ENCODE results near the gene SDF4. TPM values are rescaled to one million over a fixed set of nuclear protein-coding genes. Genes with fewer than 3 reads are reported as not detected.
"Not testable (repeated sequence)": the region's sequence is repeated elsewhere in the genome, so short reads cannot be mapped to it uniquely, and the experiment has no call there.

Gene SDF4
- total RNA-seq, 2 experiments from 2014 or later = 109 to 144 TPM

DNA sequence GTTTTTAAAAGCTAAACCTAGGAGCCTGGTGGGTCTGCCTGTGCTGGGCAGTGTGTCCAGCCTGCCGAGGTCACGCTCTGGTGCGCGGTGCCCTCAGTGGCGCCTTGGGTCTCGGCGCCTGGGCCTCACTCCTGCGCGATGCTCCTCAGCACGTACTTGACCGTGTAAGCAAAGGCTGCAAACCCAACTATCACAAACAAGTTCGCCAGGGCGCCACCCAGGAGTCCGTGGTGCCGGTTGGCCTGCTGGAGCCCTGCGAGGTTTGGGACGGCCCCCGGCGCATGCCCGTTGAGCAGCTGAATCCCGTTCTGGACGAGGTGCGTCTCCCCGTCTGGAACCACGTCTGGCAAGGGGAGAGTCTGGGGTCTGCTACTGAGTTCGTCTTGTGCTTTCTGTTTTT is 23.3 kb upstream of the SDF4 start:
- H3K27me3 Mint-ChIP-seq = no peaks in the 10 kb centered on the region
- no peak for DNase-seq
- no peak for ATAC-seq
- H3K9me3 Mint-ChIP-seq (ENCODE audit: low read depth) = no peaks in the 10 kb centered on the region
- peaks cover 15% of the 10 kb centered on the region for H3K4me1 Mint-ChIP-seq
- H3K27ac Mint-ChIP-seq = no peak overlapping the region
- H3K36me3 Mint-ChIP-seq = peaks cover 26% of the 10 kb centered on the region
- no peak overlapping the region for H3K4me3 Mint-ChIP-seq
- CTCF ChIA-PET = no interaction called here

- DNase-seq = no peak
- H3K9me3 Mint-ChIP-seq (ENCODE audit: low read depth) = no peaks in the 10 kb centered on the region
- H3K27me3 Mint-ChIP-seq = no peaks in the 10 kb centered on the region
- H3K36me3 Mint-ChIP-seq = peaks cover 22% of the 10 kb centered on the region
- H3K27ac Mint-ChIP-seq = no peak overlapping the region
- CTCF ChIA-PET = no interaction called here
- no peak overlapping the region for H3K4me3 Mint-ChIP-seq
- peaks cover 17% of the 10 kb centered on the region for H3K4me1 Mint-ChIP-seq
- ATAC-seq = no peak
Observed at GRCh38 chr1:1254667-1254998, 22.8 kb upstream of the SDF4 start.

GRCh38 chr1:1253972-1254666 is 22.3 kb upstream of the SDF4 start:
- DNase-seq (no peak), ATAC-seq (no peak)
- H3K9me3 Mint-ChIP-seq (ENCODE audit: low read depth) = no peaks in the 10 kb centered on the region
- H3K27ac Mint-ChIP-seq = no peak overlapping the region
- H3K27me3 Mint-ChIP-seq = no peaks in the 10 kb centered on the region
- peaks cover 18% of the 10 kb centered on the region for H3K4me1 Mint-ChIP-seq
- CTCF ChIA-PET = no interaction called here
- H3K36me3 Mint-ChIP-seq = peaks cover 19% of the 10 kb centered on the region
- H3K4me3 Mint-ChIP-seq = no peak overlapping the region

DNA sequence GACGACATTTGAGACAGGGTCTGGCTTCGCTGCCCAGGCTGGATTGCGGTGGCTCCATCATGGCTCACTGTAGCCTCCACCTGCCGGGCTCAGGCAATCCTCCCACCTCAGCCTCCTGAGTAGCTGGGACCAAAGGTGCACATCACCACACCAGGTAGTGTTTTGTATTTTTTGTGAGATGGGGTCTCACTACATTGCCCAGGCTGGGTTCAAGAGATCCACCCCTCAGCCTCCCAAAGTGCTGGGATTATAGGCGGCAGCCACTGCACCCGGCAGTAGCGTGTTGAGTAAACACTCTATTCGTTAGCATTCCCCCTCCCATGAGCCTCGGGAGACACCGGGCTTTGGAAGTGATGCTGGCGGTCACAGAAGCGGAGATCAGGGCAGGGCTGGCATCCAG is 21.5 kb upstream of the SDF4 start:
- ATAC-seq = no peak
- CTCF ChIA-PET = no interaction called here

DNA sequence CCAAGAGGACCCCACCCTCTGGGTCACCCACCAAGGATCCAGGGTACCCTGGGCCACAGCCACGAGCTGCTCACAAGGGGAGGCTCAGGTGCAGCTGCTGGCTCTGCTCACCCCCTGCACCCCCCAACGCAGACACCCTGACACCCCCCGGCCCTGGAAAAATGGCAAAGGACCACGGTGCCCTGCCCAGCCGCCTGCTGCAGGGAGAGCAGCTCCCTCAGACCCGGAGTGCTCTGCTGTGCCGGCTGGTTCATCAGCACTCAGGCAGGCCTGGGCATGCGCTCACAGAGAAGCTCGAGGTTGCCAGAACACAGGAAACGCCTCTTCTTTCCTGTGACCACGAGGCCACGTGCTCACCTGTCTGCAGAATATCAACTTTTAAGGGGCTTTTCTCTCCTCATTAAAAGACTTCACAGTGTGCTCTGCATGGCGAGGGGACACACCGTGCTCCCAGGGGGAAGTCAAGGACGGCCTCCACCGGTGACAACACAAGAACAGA is 19.0 kb upstream of the SDF4 start:
- Mint-ChIP-seq H3K9me3 (ENCODE audit: low read depth) (no peaks in the 10 kb centered on the region), H3K4me1 (peaks cover 14% of the 10 kb centered on the region), H3K27ac (peak overlapping the region; percentile 81), H3K36me3 (peaks cover 13% of the 10 kb centered on the region), H3K27me3 (peaks cover 3% of the 10 kb centered on the region), H3K4me3 (no peak overlapping the region)
- CTCF ChIA-PET = interaction anchor here (0.7 to 1.8 kb wide), 13 partner anchors 9 to 266 kb away, joined by 3 to 46 read pairs (median 4); partner anchors contain the start of genes C1orf159, SDF4 and UBE2J2
- peak; percentile 97 for ATAC-seq
- DNase-seq = peak; percentile 88

More for the DNA sequence above, 21.5 kb upstream of the SDF4 start:
- Mint-ChIP-seq H3K27ac (no peak overlapping the region), H3K9me3 (ENCODE audit: low read depth) (no peaks in the 10 kb centered on the region), H3K27me3 (no peaks in the 10 kb centered on the region), H3K36me3 (peaks cover 19% of the 10 kb centered on the region), H3K4me1 (peaks cover 18% of the 10 kb centered on the region), H3K4me3 (no peak overlapping the region)
- DNase-seq = no peak

DNA sequence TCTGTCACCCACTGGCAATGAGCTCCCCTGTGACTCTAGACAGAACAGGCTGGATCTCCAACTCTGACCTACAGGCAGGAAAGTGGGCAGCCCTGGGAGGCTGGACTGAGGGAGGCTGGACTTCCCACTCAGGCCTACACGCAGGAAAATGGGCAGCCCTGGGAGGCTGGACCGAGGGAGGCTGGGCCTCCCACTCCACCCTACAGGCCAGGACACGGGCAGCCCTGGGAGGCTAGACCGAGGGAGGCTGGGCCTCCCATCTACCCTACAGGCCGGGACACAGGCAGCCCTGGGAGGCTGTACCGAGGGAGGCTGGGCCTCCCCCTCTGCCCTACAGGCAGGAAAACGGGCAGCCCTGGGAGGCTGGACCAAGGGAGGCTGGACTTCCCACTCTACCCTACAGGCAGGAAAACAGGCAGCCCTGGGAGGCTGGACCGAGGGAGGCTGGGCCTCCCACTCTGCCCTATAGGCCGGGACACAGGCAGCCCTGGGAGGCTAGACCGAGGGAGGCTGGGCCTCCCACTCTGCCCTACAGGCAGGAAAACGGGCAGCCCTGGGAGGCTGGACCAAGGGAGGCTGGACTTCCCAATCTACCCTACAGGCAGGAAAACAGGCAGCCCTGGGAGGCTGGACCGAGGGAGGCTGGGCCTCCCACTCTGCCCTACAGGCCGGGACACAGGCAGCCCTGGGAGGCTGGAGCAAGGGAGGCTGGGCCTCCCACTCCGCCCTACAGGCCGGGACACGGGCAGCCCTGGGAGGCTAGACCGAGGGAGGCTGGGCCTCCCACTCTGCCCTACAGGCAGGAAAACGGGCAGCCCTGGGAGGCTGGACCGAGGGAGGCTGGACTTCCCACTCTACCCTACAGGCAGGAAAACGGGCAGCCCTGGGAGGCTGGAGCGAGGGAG is 16.5 kb upstream of the SDF4 start:
- H3K4me1 Mint-ChIP-seq = peaks cover 14% of the 10 kb centered on the region
- DNase-seq; H3K27me3 Mint-ChIP-seq; ATAC-seq; H3K27ac Mint-ChIP-seq; CTCF ChIA-PET; H3K9me3 Mint-ChIP-seq (ENCODE audit: low read depth); H3K36me3 Mint-ChIP-seq; H3K4me3 Mint-ChIP-seq: not testable (repeated sequence)

DNA sequence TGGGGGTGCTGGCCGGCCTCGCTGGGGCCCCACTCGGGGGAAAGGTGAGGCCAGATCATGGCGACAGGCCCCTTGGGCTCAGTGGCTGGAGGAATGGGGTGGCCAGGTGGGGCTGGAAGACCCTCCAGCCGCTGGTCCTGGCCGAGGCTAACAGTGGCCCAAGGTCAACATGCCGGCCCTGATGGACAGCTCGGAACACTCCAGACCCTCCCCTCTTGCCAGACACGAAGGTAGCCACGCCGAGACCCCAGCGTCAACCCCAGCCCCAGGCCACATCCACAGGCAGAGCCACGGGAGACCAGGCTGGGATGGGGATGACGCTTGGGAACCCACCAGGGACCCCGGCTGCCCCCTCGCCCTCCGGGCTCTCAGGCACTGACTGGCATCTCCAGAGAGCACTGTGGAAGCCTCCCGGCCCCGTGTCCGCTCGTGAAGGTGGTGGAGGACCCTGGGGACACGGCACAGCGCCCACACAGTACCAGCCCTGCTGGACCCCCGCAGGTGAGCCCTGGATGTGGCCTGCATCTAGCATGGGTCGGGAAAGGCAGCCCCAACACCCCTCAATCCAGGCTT is 15.6 kb upstream of the SDF4 start:
- Mint-ChIP-seq H3K9me3 (ENCODE audit: low read depth) (no peaks in the 10 kb centered on the region), H3K36me3 (peaks cover 4% of the 10 kb centered on the region), H3K4me1 (peaks cover 14% of the 10 kb centered on the region), H3K27ac (no peak overlapping the region), H3K27me3 (peaks cover 3% of the 10 kb centered on the region), H3K4me3 (no peak overlapping the region)
- ATAC-seq (no peak), DNase-seq (no peak)
- CTCF ChIA-PET = no interaction called here

- Mint-ChIP-seq H3K27ac (no peak within 1 kb of the TSS), H3K27me3 (peaks cover 3% of the 10 kb centered on the region), H3K36me3 (peaks cover 2% of the 10 kb centered on the region), H3K4me1 (peaks cover 14% of the 10 kb centered on the region), H3K9me3 (ENCODE audit: low read depth) (no peaks in the 10 kb centered on the region), H3K4me3 (no peak within 1 kb of the TSS)
- CTCF ChIA-PET = no interaction called here
- ATAC-seq (no peak), DNase-seq (no peak)
Observed at GRCh38 chr1:1246577-1247340, 15.0 kb upstream of the SDF4 start, which contains the start of gene C1QTNF12. C1QTNF12 (minus strand) TSS chr1:1246722; CDS start chr1:1246690, 32 bp downstream.

GRCh38 chr1:1245817-1246576 is 14.2 kb upstream of the SDF4 start:
- Mint-ChIP-seq H3K36me3 (peaks cover under 1% of the 10 kb centered on the region), H3K9me3 (ENCODE audit: low read depth) (no peaks in the 10 kb centered on the region), H3K4me1 (peaks cover 11% of the 10 kb centered on the region), H3K27me3 (peaks cover 3% of the 10 kb centered on the region), H3K27ac (no peak overlapping the region), H3K4me3 (no peak overlapping the region)
- no peak for ATAC-seq
- DNase-seq = no peak
- CTCF ChIA-PET = no interaction called here

- no peak overlapping the region for H3K4me3 Mint-ChIP-seq
- CTCF ChIA-PET = no interaction called here
- H3K27ac Mint-ChIP-seq = no peak overlapping the region
- no peaks in the 10 kb centered on the region for H3K9me3 Mint-ChIP-seq (ENCODE audit: low read depth)
- no peaks in the 10 kb centered on the region for H3K36me3 Mint-ChIP-seq
- H3K27me3 Mint-ChIP-seq = peaks cover 3% of the 10 kb centered on the region
- DNase-seq (no peak), ATAC-seq (peak; percentile 34)
- peaks cover 5% of the 10 kb centered on the region for H3K4me1 Mint-ChIP-seq
Observed at GRCh38 chr1:1245178-1245816, 13.5 kb upstream of the SDF4 start.

DNA sequence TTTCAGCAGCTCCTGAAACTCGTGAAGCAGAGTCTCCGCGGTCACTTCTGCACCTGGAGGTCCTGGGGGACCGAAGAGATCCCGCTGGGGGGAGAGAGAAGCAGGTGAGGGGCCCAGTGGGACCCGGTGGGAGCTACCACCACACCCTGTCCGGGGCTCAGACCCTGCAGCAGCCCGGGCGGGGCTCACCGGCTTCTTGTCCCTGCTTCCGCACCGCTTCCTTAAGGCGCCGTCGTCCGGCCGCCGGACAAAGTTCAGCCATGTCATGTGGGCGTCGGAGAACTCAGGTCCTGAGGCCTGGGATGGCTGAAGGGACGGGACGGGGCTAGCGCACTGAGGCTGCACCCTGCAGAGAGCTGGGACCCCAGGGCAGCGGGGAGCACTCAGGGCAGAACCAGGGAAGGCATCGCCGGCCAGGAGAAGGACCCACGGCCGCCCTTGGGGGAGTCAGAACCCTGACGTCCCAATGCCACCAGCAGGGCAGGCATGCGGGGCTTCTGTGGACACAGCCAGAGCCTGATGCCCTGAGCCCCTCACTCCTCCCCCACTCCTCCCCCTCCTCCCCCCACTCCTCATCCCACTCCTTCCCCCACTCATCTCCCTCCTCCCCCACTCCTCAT is 12.5 kb upstream of the SDF4 start:
- DNase-seq (no peak), ATAC-seq (no peak)
- Mint-ChIP-seq H3K27me3 (peaks cover 3% of the 10 kb centered on the region), H3K9me3 (ENCODE audit: low read depth) (no peaks in the 10 kb centered on the region), H3K27ac (no peak overlapping the region), H3K36me3 (no peaks in the 10 kb centered on the region), H3K4me3 (no peak overlapping the region), H3K4me1 (no peaks in the 10 kb centered on the region)
- CTCF ChIA-PET = no interaction called here

- Mint-ChIP-seq H3K27me3 (peaks cover 3% of the 10 kb centered on the region), H3K36me3 (no peaks in the 10 kb centered on the region), H3K9me3 (ENCODE audit: low read depth) (no peaks in the 10 kb centered on the region), H3K27ac (no peak overlapping the region), H3K4me3 (no peak overlapping the region), H3K4me1 (no peaks in the 10 kb centered on the region)
- DNase-seq = no peak
- no peak for ATAC-seq
- CTCF ChIA-PET = no interaction called here
Observed at GRCh38 chr1:1243807-1244191, 12.0 kb upstream of the SDF4 start.

Data from activated CD8-positive, alpha-beta memory T cell treated with anti-CD3 and anti-CD28 coated beads, Interleukin-2, amount 10 ng/mL, durations not matched to agents 7 days and 5 days (primary cell).